T-helper 1 cell treated with Interleukin-12 subunit alpha and Interleukin-12 subunit beta and Interleukin-4 antibody, amounts not matched to agents 30 μg/mL and 1 μg/mL, for 36 hours (primary cell): ENCODE data around the gene KLHL15.

Experiments used
- H3K27ac Mint-ChIP-seq: one replicate; pipeline ENCODE4 v1.8.0; 2021; ENCODE audit warnings: mild to moderate bottlenecking, mixed read lengths
- H3K27me3 Mint-ChIP-seq: one replicate; pipeline ENCODE4 v1.8.0; 2021; ENCODE audit warnings: low read depth, mixed read lengths
- H3K36me3 Mint-ChIP-seq: one replicate; pipeline ENCODE4 v1.8.0; 2021; ENCODE audit warnings: low read depth, mixed read lengths
- H3K4me1 Mint-ChIP-seq: one replicate; pipeline ENCODE4 v1.8.0; 2021; ENCODE audit warnings: low read depth, mixed read lengths
- H3K4me3 Mint-ChIP-seq: one replicate; pipeline ENCODE4 v1.8.0; 2021; ENCODE audit warnings: mild to moderate bottlenecking, moderate library complexity, mixed read lengths
- H3K9me3 Mint-ChIP-seq: one replicate; pipeline ENCODE4 v1.8.0; 2021; ENCODE audit warnings: mixed read lengths

The KLHL15 gene

GRCh38 chrX:23952391-23952790 lies 74.6 kb downstream of the KLHL15 start:
- Mint-ChIP-seq H3K27me3 (no peaks in the 10 kb centered on the region), H3K36me3 (peaks cover 4% of the 10 kb centered on the region), H3K4me1 (peaks cover 20% of the 10 kb centered on the region), H3K27ac (peak overlapping the region; percentile 94), H3K4me3 (peak overlapping the region; percentile 86), H3K9me3 (no peaks in the 10 kb centered on the region)

DNA sequence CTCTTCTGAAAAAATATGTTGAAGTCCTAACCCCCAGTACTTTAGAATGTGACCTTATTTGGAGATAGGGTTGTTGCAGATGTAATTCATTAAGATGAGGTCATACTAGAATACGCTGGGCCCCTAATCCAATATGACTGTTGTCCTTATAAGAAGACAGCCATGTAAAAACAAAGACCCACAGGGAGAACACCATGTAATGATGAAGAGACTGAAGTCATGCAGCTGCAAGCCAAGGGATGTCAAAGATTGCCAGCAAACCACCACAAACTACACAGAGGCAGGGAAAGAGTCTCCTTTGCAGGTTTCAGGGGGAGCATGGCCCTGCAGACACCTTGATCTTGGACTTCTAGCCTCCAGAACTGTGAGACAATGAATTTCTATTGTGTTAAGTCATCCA lies 81.8 kb downstream of the KLHL15 start:
- Mint-ChIP-seq H3K9me3 (no peaks in the 10 kb centered on the region), H3K27ac (no peak overlapping the region), H3K4me3 (no peak overlapping the region), H3K27me3 (no peaks in the 10 kb centered on the region), H3K36me3 (peaks cover 14% of the 10 kb centered on the region), H3K4me1 (peaks cover 7% of the 10 kb centered on the region)

DNA sequence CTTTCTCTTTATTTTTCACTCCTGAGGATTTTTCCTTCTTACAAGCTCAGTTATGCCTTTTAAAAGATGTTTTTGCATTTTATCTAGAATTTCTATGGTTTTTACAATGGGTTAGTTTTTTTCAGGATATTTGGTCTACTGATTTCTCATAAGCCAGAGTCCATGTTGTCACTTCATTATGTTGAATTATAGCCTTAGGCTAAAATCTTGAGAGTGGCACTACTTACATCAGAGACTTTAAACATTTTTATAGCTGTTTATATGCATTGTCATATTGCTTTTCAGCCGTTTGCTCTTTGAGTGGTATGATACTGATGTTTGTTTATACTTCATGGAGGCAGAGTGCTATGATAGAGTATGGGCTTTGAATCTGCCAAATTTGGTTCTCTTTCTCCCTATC lies 82.8 kb downstream of the KLHL15 start:
- H3K36me3 Mint-ChIP-seq: peaks cover 14% of the 10 kb centered on the region
- H3K4me1 Mint-ChIP-seq: peaks cover 7% of the 10 kb centered on the region
- no peak overlapping the region for H3K27ac Mint-ChIP-seq

DNA sequence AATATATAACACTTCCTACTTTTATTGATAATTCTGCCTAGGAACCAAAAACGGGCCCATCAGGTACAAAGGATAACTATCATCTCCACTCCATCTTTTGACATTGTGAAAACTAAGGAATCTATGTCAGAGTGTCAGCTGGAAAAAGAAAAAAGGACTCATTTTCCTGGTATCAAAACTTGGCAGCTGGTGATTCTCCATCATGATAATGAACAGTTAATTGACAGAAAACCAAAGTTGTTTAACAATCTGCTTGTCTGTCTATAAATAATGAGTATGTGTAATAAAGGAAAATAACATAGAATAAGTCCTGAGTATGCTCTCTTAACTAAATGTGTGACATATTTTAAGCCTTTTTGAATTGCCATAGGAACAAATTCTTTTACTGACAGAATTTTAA lies 87.8 kb downstream of the KLHL15 start:
- peaks cover 9% of the 10 kb centered on the region for H3K36me3 Mint-ChIP-seq
- no peaks in the 10 kb centered on the region for H3K4me1 Mint-ChIP-seq
- H3K9me3 Mint-ChIP-seq: no peaks in the 10 kb centered on the region
- no peaks in the 10 kb centered on the region for H3K27me3 Mint-ChIP-seq
- no peak overlapping the region for H3K27ac Mint-ChIP-seq
- no peak overlapping the region for H3K4me3 Mint-ChIP-seq

More for the DNA sequence above, 82.8 kb downstream of the KLHL15 start:
- Mint-ChIP-seq H3K4me3 (no peak overlapping the region), H3K9me3 (no peaks in the 10 kb centered on the region), H3K27me3 (no peaks in the 10 kb centered on the region)

DNA sequence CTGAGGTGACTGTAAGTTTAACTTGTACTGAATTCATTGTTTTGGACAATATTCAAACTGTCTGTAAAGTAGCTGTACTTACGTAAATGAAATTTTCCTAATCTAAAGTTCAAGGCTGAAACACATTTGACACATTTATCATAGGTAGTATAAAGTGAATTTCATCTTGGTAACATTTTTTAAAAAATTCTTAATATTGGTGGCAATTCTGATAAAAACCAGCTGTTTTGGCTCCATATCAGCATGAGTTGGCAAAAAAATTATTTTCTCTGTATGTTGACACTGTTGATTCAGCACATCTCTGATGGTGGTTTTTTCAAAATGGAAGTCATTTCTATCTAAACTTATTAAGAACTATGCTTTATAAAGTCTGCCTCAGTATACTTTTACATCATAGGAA lies 88.3 kb downstream of the KLHL15 start:
- Mint-ChIP-seq H3K36me3 (peaks cover 9% of the 10 kb centered on the region), H3K4me3 (no peak overlapping the region), H3K27ac (no peak overlapping the region), H3K9me3 (no peaks in the 10 kb centered on the region), H3K27me3 (no peaks in the 10 kb centered on the region), H3K4me1 (no peaks in the 10 kb centered on the region)

DNA sequence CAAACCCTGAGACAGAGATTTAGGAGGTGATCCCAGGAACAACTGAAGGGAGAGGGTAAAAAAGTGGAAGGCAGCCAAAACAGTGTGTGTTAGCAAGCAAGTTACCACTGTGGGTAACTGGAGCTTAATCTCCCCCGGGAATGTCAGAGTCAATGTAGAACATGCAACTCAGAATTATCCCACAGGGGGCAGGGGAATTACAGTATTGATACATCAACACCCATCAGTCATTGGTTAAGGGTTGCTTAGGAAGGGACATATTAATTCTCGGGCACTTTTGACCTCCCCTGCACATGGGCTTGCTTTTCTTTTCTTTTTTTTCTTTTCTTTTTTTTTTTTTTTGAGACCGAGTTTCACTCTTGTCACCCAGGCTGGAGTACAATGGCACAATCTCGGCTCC lies 89.9 kb downstream of the KLHL15 start:
- Mint-ChIP-seq H3K27ac (no peak overlapping the region), H3K4me3 (no peak overlapping the region), H3K27me3 (no peaks in the 10 kb centered on the region), H3K4me1 (peaks cover 6% of the 10 kb centered on the region), H3K36me3 (peaks cover 8% of the 10 kb centered on the region), H3K9me3 (no peaks in the 10 kb centered on the region)

GRCh38 chrX:23936180-23936579 lies 90.8 kb downstream of the KLHL15 start:
- Mint-ChIP-seq H3K27me3 (no peaks in the 10 kb centered on the region), H3K36me3 (peaks cover 6% of the 10 kb centered on the region), H3K4me1 (peaks cover 10% of the 10 kb centered on the region), H3K27ac (no peak overlapping the region), H3K4me3 (no peak overlapping the region), H3K9me3 (no peaks in the 10 kb centered on the region)

DNA sequence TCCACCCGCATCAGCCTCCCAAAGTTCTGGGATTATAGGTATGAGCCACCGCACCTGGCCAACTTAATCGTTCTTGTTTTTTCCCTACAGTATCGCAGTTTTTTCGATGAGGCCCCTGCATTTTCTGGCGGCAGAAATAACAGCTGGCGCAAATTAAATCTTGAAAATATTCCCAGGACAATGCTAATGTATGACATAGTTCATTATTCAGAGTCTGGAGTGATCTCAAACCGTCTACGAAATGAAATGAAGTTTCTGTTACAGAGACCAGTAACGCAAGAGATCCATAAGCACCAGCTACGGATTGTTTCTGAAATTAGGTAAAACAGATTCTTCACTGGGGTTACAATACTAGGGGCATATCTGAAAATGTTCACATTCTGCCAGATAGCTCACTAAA lies 91.9 kb downstream of the KLHL15 start:
- Mint-ChIP-seq H3K27ac (no peak overlapping the region), H3K4me3 (no peak overlapping the region), H3K9me3 (no peaks in the 10 kb centered on the region), H3K4me1 (peaks cover 14% of the 10 kb centered on the region), H3K36me3 (peaks cover 6% of the 10 kb centered on the region), H3K27me3 (no peaks in the 10 kb centered on the region)
